Sciatic nerve (tissue), 2 donors: Measurements from ENCODE around the gene SOS1. TPM values are rescaled to one million over a fixed set of nuclear protein-coding genes. Genes with fewer than 3 reads are reported as not detected.

Experiments
- ATAC-seq: fragments of 200-7000 bp; cut with Tn5 transposase; one replicate; pipeline ENCODE4 v1.9.1; 2020; ENCODE audit warnings: mild to moderate bottlenecking, moderate library complexity
- DNase-seq: peaks from one replicate; pipeline ENCODE4 v3.0.0-alpha.2; 2020; ENCODE audit warnings: low spot score
- intact Hi-C: fragments of 100-400 bp; cut with DNase I; formaldehyde crosslinking; loops from one replicate; pipeline ENCODE4 v1.14.2; 2022
- total RNA-seq: library from RNA; stranded (reverse); fragmentation: NEBNext Ultra II Directional; extraction: Animal tissue kit (Norgen Biotek cat#: 25700); gene quantifications from one replicate; pipeline ENCODE4 v1.2.1, GENCODE V29; 2021
- donor health status: DM: no; HTN: no; CAD: no.
- donor health status: DM: no; HTN: no; CAD: no.

Gene SOS1
- total RNA-seq, 1 donor from 2014 or later, result 53.9 TPM

DNA sequence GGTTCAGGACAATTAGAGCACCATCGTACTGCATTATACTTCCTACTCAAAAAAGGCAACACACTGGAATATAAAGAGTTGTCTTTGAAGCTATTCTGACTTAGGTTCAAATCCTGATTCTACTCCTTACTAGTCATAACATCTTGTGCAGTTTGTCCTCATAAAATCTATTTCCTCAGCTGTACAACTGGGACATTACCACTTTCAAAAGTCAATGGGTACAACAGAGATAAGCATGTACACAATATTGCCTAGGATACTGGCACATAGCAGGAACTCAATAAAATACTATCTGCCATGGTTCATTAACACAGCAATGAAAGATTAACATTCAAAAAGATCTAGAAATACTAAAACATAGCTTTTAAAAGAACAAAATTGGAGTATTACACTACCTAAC is 11.3 kb downstream of the SOS1 start:
- no peak for ATAC-seq
- DNase-seq, result no peak
- intact Hi-C loops, result no loop called here

DNA sequence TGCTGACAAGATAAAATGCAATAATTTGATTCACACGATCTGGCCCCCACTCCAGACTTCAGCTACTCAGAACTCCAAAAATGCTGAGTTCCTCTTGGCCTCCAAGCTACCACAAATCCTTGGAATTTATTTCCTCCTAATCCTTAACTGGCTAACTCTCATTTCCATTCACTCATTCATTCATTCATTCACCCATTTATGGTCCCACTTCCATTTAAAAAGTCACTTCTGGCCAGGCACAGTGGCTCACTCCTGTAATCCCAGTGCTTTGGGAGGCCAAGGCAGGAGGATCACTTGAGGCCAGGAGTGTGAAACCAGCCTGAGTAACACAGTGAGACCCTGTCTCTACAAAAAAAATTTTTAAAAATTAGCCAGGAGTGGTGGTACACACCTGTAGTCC is 12.5 kb downstream of the SOS1 start:
- no peak for ATAC-seq
- no peak for DNase-seq
- intact Hi-C loops, result no loop called here

DNA sequence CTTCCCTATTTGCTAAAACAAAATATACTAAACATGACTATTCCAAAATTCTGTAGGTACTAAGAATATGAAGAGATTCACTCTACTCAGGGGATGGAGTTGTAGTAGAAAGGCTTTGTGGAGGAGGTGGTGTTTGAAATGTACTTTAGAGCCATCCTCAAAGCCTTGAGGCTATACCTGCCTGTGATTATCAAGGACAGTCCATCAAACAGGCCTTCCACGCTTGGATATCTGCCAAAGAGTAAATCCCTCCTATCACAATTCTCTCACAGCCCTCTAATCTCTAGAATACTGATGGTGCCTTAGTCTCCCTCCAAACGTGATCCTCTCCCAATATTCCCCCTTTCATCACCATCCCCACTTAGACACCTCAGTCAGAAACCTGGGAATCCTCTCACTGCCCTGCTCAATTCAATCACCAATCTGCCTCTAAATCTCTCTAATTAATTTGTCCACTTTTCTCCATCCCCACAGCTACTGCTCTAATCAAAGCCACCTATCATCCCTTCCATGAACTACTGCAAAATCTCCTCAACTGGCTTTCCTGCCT is 13.1 kb downstream of the SOS1 start:
- intact Hi-C loops, result no loop called here
- ATAC-seq (no peak), DNase-seq (no peak)

DNA sequence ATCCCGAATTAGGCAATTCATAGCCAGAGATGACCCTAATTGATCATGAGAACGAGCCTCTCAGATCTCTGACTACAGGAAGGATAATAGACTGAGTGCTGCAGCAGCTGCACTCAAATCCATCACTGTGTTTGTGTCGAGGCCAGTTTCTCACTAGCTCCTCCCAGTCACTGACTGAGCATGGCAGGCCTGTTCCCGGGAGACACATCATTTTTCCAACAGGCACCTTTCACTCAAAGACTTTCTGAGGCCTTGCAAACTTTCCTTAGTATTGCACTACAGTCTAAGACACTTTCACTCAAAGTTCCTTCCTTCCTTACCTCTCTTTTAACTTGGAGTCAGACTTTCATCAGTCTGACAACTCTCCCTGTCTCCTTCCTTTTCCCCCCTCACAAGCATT is 13.7 kb downstream of the SOS1 start:
- intact Hi-C loops, result no loop called here
- DNase-seq (no peak), ATAC-seq (peak; percentile 57)

DNA sequence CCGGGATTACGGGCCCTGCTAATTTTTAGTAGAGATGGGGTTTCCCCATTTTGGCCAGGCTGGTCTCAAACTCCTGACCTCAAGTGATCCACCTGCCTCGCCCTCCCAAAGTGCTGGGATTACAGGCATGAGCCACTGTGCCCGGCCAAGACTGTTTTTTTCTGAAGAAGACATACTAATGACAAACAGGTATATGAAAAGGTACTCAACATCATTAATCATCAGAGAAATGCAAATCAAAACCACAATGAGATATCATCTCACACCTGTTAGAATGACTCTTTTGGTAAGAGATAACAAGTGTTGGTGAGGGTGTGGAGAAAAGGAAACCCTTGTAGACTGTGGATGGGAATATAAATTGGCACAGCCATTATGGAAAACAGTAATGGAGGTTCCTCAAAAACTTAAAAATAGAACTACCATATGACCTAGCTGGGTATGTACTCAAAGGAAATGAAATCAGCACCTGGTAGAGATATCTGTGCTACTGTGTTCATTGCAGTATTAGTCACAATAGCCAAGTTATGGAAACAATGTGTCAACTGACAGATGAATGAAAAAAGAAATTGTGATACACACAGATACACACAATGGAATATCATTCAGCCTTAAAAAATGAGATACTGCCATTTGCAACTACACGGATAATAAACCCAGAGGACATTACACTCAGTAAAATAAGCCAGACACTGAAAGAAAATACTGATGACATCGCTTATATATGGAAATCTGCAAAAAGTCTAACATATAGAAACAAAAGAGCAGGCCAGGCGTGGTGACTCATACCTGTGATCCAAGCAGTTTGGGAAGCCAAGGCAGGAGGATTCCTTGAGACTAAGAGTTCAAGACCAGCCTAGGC is 20.8 kb downstream of the SOS1 start:
- intact Hi-C loops, result loop anchor here (5.0 kb wide), 1 partner anchor 283 kb away; no protein-coding TSS in a partner anchor
- no peak for ATAC-seq

DNA sequence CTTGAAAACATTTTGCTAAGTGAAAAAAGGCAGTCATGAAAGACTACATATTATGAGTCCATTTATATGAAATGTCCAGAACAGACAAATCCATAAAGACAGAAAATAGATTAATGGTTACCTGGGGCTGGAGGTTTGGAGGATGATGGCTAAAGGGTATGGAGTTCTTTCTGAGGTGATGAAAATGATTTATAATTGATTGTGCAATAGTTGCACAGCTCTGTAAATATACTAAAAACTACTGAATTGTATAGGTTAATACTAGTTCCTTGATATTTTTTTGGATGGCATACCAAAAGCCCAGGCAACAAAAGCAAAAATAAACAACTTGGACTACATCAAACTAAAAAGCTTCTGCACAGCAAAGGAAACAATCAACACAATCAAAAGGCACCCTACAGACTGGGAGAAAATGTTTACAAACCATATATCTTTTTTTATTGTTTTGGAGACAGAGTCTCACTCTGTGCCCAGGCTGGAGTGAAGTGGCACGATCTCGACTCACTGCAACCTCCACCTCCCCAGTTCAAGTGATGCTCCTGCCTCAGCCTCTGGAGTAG is 21.5 kb downstream of the SOS1 start:
- intact Hi-C loops, result no loop called here
- ATAC-seq, result no peak

More for the DNA sequence above, 20.8 kb downstream of the SOS1 start:
- no peak for DNase-seq

DNA sequence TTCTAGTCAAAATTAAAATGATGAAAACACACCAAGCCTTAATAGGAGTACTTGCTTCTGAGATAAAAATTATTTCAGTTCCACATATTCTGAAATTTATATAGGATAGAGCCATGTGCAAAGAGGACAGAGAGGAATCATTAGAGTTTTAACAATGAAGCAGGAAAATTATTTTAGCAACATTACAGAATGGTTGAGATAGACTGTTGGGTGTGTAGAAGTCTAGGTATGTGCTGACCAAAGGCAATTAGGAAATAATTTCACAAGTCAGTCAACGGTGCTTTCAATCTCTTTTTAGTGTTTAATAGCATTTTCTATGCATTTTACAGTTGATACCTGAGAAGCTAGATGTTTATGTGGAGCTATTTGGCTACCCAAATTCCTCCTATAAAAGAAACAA is 25.2 kb downstream of the SOS1 start:
- DNase-seq (no peak), ATAC-seq (no peak)
- intact Hi-C loops, result no loop called here

More for the DNA sequence above, 21.5 kb downstream of the SOS1 start:
- no peak for DNase-seq

DNA sequence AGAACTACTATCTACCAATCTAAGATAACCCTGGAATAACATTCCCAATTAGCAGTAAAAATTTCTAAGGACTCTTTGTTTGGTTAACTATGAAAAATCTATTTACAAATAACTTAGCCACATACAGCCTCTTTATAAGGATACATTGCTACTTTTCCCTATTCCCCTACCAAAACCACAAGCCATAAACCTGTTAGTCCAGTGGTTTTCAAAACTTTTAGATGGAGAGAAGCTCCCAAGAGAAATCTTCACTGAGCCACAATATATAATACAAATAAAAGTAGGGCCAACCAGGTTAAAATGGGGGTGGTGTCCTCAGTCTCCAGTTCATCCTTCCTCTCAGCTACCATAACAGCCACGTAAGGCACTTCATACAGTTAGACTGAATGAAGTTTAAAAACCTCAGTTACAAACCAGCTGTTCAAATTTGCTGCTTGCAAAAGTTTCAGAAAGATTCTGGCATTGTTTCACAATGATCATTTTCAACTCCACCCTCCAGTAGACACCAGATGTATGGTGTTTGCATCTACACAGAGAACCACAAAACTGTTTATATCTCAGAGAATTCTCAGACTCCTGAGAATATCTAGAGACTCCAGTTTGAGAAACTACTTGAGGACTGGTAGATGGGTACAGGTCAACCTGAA is 26.0 kb downstream of the SOS1 start:
- DNase-seq, result no peak

DNA sequence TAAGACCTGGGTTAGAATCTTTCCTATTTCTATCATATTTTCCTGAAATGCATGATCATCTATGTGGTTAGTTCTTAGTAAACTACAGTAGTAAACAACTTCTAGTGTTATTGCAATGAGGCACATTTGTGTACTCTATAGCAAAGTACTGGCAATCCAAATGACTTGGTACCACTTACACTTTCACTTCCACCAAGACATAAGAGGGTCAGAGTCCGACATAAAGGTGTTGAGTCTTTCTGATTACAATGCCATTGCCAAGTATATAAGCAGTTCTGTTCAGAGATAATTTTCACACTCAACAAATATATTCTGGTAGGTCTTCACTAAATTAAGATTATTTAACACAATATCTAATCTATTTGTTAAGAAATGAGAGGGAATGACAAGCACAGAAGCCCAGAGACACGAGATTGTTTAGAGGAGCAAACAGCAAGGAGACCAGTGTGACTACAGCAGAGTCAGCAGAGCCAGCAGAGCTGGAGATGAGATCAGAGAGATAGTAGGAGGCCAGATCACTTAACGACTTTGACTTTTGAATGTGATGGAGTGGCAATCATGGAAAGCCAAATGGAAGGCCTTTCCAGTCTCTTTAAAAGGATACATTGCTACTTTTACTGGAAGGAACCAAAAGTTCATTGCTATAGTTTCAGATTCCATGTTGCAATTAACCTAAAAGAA is 27.5 kb downstream of the SOS1 start:
- DNase-seq, result no peak
- no peak for ATAC-seq
- intact Hi-C loops, result no loop called here

More for the DNA sequence above, 26.0 kb downstream of the SOS1 start:
- no peak for ATAC-seq
- intact Hi-C loops, result no loop called here

DNA sequence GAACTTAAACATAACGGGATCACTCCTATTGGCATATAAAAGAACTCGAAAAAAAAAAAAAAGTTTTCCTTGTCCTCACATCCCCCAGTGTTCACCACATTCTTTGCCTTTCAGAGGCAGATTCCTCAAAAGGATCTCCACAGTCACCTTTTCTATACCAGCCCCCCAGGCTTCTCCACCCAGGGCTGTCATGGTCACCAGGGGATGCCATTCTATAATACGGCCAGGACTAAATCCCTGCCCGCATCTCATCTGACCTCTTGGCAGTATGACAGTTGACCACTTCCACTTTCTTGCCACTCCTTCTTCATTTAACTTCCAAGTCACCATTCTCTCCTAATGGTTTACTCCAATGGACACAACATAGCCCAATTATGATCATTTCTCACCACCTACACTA is 29.3 kb downstream of the SOS1 start:
- no peak for ATAC-seq
- intact Hi-C loops, result no loop called here
- no peak for DNase-seq

DNA sequence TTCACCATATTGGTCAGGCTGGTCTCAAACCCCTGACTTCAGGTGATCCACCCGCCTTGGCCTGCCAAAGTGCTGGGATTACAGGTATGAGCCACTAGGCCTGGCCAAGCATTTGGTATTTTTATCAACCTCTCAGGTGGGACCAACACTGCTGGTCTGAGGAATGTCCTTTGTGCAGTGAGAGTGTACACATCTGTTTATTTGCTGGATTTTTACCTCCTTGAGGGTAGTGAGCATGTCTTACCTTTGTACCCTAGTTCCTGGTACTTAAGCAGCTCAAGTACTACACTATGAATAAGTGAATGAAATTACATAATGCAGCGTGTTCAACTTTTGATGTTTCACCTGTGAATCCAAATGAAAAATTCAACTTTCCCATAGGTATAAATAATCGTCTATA is 29.8 kb downstream of the SOS1 start:
- no peak for DNase-seq
- ATAC-seq, result no peak
- intact Hi-C loops, result no loop called here

DNA sequence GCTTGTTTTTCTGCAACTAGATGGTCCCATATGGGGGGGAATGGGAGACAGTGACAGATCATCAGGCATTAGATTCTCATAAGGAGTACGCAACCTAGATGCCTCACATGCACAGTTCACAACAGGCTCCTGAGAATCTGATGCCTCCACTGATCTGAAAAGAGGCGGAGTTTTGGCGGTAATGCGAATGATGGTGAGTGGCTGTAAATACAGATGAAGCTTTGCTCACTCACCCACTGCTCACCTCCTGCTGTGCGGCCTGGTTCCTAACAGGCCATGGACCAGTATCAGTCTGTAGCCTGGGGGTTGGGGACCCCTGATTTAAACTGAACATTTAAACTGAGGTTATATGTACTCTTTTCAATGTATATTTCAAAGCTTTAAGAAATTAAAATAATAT is 40.7 kb downstream of the SOS1 start:
- intact Hi-C loops, result no loop called here
- no peak for ATAC-seq
- no peak for DNase-seq

DNA sequence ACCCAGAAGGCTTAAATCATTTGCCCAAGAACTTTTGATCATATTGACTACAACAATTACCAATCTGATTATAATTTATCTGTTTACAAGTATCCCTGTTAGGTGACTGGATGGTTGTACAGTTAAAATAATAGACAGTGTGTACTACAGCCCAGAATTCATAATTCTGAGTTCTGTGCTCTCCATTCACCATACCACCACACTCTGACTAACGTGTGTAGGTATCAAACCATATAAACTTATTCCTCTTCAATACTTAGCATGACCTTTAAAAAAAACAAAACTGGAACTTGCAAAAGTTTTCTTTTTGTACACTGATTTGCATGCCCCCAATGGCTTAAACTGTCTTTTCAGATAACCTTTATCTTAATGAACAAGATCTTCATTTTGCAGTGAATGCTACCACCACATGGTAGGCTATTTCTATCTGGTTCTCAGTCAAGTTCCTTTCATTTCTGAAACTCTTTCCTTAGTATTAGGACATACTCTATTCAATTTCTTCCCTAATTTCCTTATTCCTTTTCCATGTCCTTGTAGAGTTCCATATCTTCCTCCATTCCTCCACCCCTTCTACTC is 50.9 kb downstream of the SOS1 start:
- ATAC-seq (no peak), DNase-seq (no peak)
- intact Hi-C loops, result no loop called here

DNA sequence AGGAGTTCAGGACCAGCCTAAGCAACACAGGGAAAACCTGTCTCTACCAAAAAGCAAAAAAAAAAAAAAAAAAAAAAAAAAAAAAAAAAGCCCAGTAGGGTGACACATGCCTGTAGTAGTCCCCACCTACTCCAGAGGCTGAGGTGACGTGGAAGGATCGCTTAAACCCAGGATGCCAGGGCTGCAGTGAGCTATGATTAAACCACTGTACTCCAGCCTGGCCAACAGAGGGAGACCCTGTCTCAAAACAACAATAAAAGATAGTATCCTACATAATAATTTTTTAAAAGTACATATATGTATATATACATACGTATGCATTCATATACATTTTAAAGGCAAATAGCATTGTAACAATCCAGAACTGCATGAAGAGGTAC is 51.7 kb downstream of the SOS1 start:
- DNase-seq (no peak), ATAC-seq (no peak)
- intact Hi-C loops, result no loop called here

DNA sequence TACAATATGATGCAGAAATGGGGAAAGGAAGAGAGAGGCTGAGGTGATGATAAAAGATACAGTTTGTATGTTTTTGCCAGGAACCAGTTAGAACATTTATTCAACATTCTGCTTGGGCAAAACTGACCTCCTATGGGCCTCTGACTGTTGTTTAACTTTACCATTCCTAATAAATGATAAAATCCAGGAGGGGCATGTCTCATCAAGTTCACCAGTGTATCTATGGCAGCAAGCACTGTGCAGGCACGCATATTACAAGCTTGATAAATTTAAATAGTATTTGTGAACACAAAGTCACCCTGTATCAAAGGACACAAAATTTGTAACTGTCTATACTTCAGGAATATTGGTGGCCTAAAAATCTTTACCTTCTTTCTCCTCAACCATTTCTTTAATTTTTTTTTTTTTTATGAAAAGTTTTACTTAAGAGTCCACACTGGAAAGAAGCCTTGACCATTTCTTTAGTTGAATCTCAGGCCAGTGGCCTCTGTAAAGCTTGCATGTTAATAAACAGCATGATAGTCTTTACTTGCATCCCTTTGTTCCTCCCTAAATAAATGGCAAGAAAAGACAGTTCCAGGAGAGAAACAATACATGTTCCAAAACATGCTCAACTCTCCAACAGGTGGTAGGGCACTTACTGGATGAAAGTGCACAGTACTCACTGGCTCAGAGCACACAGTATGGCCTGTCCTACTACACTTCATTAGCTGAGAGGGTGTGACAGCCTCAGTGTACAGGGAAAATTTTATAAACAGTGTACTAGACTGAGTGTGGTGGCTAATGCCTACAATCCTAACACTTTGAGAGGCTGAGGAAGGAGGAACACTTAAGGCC is 52.3 kb downstream of the SOS1 start:
- no peak for DNase-seq
- intact Hi-C loops, result no loop called here

DNA sequence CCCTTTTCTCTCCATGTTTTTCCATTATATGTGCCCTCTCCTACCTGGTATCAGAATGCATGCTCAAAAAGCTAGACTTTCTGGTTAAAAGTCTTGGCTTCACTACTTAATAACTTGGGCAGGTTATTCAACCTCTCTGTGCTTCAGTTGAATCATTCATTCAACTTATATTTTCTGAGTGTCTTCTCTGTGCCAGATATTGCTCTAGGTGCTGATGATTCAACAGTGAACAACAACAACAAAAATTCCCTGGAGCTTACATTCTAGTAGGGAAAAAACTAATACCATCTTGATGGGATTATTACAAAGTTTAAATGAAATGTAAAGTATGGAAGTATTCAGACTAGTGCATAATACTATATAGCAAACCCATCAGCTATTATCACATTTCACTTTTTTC is 55.2 kb downstream of the SOS1 start:
- intact Hi-C loops, result no loop called here
- DNase-seq, result no peak
- ATAC-seq, result no peak

More for the DNA sequence above, 52.3 kb downstream of the SOS1 start:
- no peak for ATAC-seq

DNA sequence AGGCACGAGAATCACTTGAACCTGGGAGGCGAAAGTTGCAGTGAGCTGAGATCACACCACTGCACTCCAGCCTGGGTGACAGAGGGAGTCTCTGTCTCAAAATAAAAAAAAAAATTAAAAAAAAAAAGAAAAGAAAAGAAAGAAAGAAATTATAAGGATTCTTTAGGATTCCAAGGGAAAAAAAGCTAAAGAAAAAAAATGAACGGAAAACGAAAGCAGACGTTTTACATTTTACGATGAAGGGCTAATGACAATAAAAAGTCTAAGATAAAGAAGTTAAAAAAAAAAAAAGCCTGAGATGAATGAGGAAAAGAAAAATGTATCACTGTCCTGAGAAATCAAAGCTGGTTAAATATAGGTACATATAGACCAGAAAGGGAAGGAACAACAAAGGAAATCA is 58.5 kb downstream of the SOS1 start:
- DNase-seq, result no peak
- no peak for ATAC-seq
- intact Hi-C loops, result loop anchor here (5.0 kb wide), 1 partner anchor 165 kb away; no protein-coding TSS in a partner anchor

DNA sequence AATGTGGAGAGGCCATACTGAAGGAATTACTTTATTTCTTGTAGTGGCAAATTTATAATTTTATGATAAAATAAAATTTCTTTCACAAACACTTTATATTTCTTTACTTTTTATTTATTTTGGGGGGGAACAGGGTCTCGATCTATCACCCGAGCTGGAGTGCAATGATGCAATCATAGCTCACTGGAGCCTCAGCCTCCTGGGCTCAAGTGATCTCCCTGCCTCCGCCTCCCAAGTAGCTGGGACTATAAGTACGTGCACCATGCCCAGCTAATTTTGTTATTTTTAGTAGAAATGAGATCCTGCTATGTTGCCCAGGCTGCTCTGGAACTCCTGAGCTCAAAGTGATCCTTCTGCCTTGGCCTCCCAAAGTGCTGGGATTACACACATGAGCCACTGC is 59.6 kb downstream of the SOS1 start:
- DNase-seq (no peak), ATAC-seq (no peak)
- intact Hi-C loops, result loop anchor here (5.0 kb wide), 1 partner anchor 166 kb away; no protein-coding TSS in a partner anchor
